IMR-90 (cell line): ENCODE results near the gene RANGRF. TPM values are rescaled to one million over a fixed set of nuclear protein-coding genes. Genes with fewer than 3 reads are reported as not detected.
A peak's percentile ranks its signal among the peaks of the same experiment; 100 is the strongest.

ENCODE experiments used
- ATAC-seq: fragments of 200-7000 bp; cut with Tn5 transposase; 2 replicates; pipeline ENCODE4 v1.9.1; 2020; ENCODE audit warnings: low read depth, mild to moderate bottlenecking, moderate library complexity
- BruUV-seq: library from RNA; stranded (reverse); fragments of 400-500 nt; replicated peaks from 2 replicates; lab custom pipeline; 2021; lab: Mats Ljungman, UMichigan
- CTCF ChIA-PET: fragments of 300-600 bp; formaldehyde crosslinking; extraction: SDS; loops from one replicate; lab custom pipeline; 2021; ENCODE audit warnings: antibody characterized with exemption; lab: Yijun Ruan, JAX
- POLR2A ChIA-PET: fragments of 300-600 bp; sonication (Branson Sonifier 250); formaldehyde crosslinking; loops from one replicate; lab custom pipeline; 2022; ENCODE audit warnings: antibody characterized with exemption; ENCODE audit not compliant: unreplicated experiment; lab: Charles Lee
- DNase-seq: peaks from one replicate; pipeline ENCODE4 v3.0.0; 2013
- H2AFZ ChIP-seq: replicated peaks from 2 replicates; pipeline ENCODE3; 2013; ENCODE audit warnings: low read length, mild to moderate bottlenecking; ENCODE audit not compliant: poor library complexity
- H2AK5ac ChIP-seq: 2 replicates; pipeline ENCODE4 v1.6.1; 2013; ENCODE audit warnings: low read depth, low read length, inconsistent platforms
- H2AK9ac ChIP-seq: replicated peaks from 2 replicates; pipeline ENCODE3; 2013; ENCODE audit warnings: mild to moderate bottlenecking, low read depth, low read length, moderate library complexity; ENCODE audit not compliant: poor library complexity
- H2BK120ac ChIP-seq: 2 replicates; pipeline ENCODE4 v1.6.1; 2013; ENCODE audit warnings: low read depth, low read length, inconsistent platforms
- H2BK15ac ChIP-seq: 3 replicates; pipeline ENCODE4 v1.6.1; 2013; ENCODE audit warnings: low read depth, low read length, inconsistent platforms
- H2BK20ac ChIP-seq: 2 replicates; pipeline ENCODE4 v1.6.1; 2013; ENCODE audit warnings: low read depth, mild to moderate bottlenecking, inconsistent platforms, low read length, moderate library complexity
- H2BK5ac ChIP-seq: 2 replicates; pipeline ENCODE4 v1.6.1; 2013; ENCODE audit warnings: mild to moderate bottlenecking, low read depth, low read length, inconsistent platforms; ENCODE audit not compliant: poor library complexity, severe bottlenecking
- H3K14ac ChIP-seq: replicated peaks from 2 replicates; pipeline ENCODE4 v1.6.1; 2013; ENCODE audit warnings: low read depth, low read length, inconsistent platforms
- H3K18ac ChIP-seq: 2 replicates; pipeline ENCODE4 v1.6.1; 2013; ENCODE audit warnings: low read depth, low read length, control low read depth
- H3K23ac ChIP-seq: 2 replicates; pipeline ENCODE4 v1.6.1; 2013; ENCODE audit warnings: low read depth, low read length, inconsistent platforms
- H3K27ac ChIP-seq: 2 replicates; pipeline ENCODE4 v1.5.1; 2013; ENCODE audit warnings: mild to moderate bottlenecking, control low read depth, low read length; ENCODE audit not compliant: insufficient read depth
- H3K27me3 ChIP-seq: 2 replicates; pipeline ENCODE4 v1.6.1; 2013; ENCODE audit warnings: low read length; ENCODE audit not compliant: control insufficient read depth, insufficient read depth
- H3K36me3 ChIP-seq: 2 replicates; pipeline ENCODE4 v1.6.1; 2013; ENCODE audit warnings: low read length, mixed read lengths; ENCODE audit not compliant: control insufficient read depth, insufficient read depth
- H3K4ac ChIP-seq: 2 replicates; pipeline ENCODE4 v1.6.1; 2013; ENCODE audit warnings: low read depth, low read length, inconsistent platforms
- H3K4me1 ChIP-seq: 2 replicates; pipeline ENCODE4 v1.6.1; 2013; ENCODE audit warnings: low read length, mixed read lengths; ENCODE audit not compliant: control insufficient read depth, insufficient read depth
- H3K4me2 ChIP-seq: 2 replicates; pipeline ENCODE4 v1.6.1; 2013; ENCODE audit warnings: low read depth, mild to moderate bottlenecking, control low read depth, low read length, moderate library complexity
- H3K4me3 ChIP-seq: 2 replicates; pipeline ENCODE4 v1.5.1; 2013; ENCODE audit warnings: low read depth, mild to moderate bottlenecking, control low read depth, low read length, moderate library complexity; ENCODE audit not compliant: insufficient read depth
- H3K56ac ChIP-seq: 2 replicates; pipeline ENCODE4 v1.6.1; 2013; ENCODE audit warnings: low read length, inconsistent platforms; ENCODE audit not compliant: insufficient read depth; ENCODE audit errors: extremely low read depth
- H3K79me1 ChIP-seq, 2 experiments: 2 replicates each; pipeline ENCODE4 v1.6.1; 2013; ENCODE audit warnings: low read length in 2 of 2, inconsistent platforms in 1 of 2, low read depth in 1 of 2
- H3K9ac ChIP-seq: 2 replicates; pipeline ENCODE4 v1.6.1; 2013; ENCODE audit warnings: low read depth, low read length, control low read depth
- H3K9me1 ChIP-seq: 2 replicates; pipeline ENCODE4 v1.6.1; 2013; ENCODE audit warnings: low read length, inconsistent platforms; ENCODE audit not compliant: insufficient read depth
- H3K9me3 ChIP-seq: 2 replicates; pipeline ENCODE4 v1.6.1; 2013; ENCODE audit warnings: low read length; ENCODE audit not compliant: control insufficient read depth, insufficient read depth
- H4K20me1 ChIP-seq: 2 replicates; pipeline ENCODE4 v1.6.1; 2013; ENCODE audit warnings: low read length, inconsistent platforms; ENCODE audit not compliant: insufficient read depth
- H4K5ac ChIP-seq: 2 replicates; pipeline ENCODE4 v1.6.1; 2013; ENCODE audit warnings: mild to moderate bottlenecking, low read depth, low read length, control low read depth
- H4K8ac ChIP-seq, 2 experiments: 2 replicates each; pipeline ENCODE4 v1.6.1; 2013; ENCODE audit warnings: low read depth in 2 of 2, low read length in 2 of 2, control low read depth in 1 of 2, inconsistent platforms in 1 of 2
- H4K91ac ChIP-seq: 2 replicates; pipeline ENCODE4 v1.6.1; 2013; ENCODE audit warnings: low read depth, low read length, inconsistent platforms; ENCODE audit not compliant: insufficient read depth
- BHLHE40 ChIP-seq: fragments of 150-350 bp; IDR thresholded peaks from 2 replicates; pipeline ENCODE4 v1.6.1; 2016; ENCODE audit warnings: mild to moderate bottlenecking, low read depth, low read length
- CEBPB ChIP-seq: IDR thresholded peaks from 2 replicates; pipeline ENCODE4 v1.6.1; 2012; ENCODE audit warnings: low read depth, low read length, improper control_type of control experiment
- CHD1 ChIP-seq: IDR thresholded peaks from 2 replicates; pipeline ENCODE4 v1.6.1; 2012; ENCODE audit warnings: low read depth, low read length, improper control_type of control experiment
- MAFK ChIP-seq: IDR thresholded peaks from 2 replicates; pipeline ENCODE4 v1.6.1; 2012; ENCODE audit warnings: low read depth, low read length, improper control_type of control experiment
- MAZ ChIP-seq: IDR thresholded peaks from 2 replicates; pipeline ENCODE4 v1.6.1; 2012; ENCODE audit warnings: low read depth, mild to moderate bottlenecking, low read length, improper control_type of control experiment, moderate library complexity, borderline replicate concordance
- MXI1 ChIP-seq: IDR thresholded peaks from 2 replicates; pipeline ENCODE4 v1.6.1; 2012; ENCODE audit warnings: low read depth, mild to moderate bottlenecking, low read length, moderate library complexity, borderline replicate concordance
- NFE2L2 ChIP-seq: fragments of 150-350 bp; IDR thresholded peaks from 2 replicates; pipeline ENCODE4 v1.6.1; 2016; ENCODE audit warnings: low read depth, mild to moderate bottlenecking, low read length
- POLR2A ChIP-seq: IDR thresholded peaks from 2 replicates; pipeline ENCODE4 v1.6.1; 2012; ENCODE audit warnings: mild to moderate bottlenecking, low read depth, low read length
- RCOR1 ChIP-seq: IDR thresholded peaks from 2 replicates; pipeline ENCODE4 v1.6.1; 2012; ENCODE audit warnings: mild to moderate bottlenecking, low read length, improper control_type of control experiment; ENCODE audit not compliant: insufficient replicate concordance
- RFX5 ChIP-seq: IDR thresholded peaks from 2 replicates; pipeline ENCODE4 v1.8.0; 2012; ENCODE audit warnings: low read depth, mild to moderate bottlenecking, low read length, moderate library complexity
- WGBS, 2 experiments: methylation state at CpG; one replicate each; pipeline versions ENCODE4 v1.1.5 to v1.1.7; 2013; ENCODE audit warnings: missing lambda C conversion rate in 2 of 2; ENCODE audit not compliant: insufficient read length in 1 of 2; ENCODE audit errors: extremely low coverage in 2 of 2; 5-methylcytosine and 5-hydroxymethylcytosine counted together
- dilution Hi-C: fragments of 300-500 bp; cut with HindIII; formaldehyde crosslinking; loops from one replicate; pipeline ENCODE4 v1.14.3; 2018; ENCODE audit warnings: low sequenced_read_pairs; ENCODE audit not compliant: unreplicated experiment
- in situ Hi-C: fragments of 300-500 bp; cut with MboI; formaldehyde crosslinking; loops from 3 replicates; pipeline ENCODE4 v1.14.3; 2019; ENCODE audit warnings: low sequenced_read_pairs, inconsistent platforms, mixed read lengths
- intact Hi-C: fragments of 100-400 bp; cut with micrococcal nuclease; formaldehyde crosslinking; loops from 2 replicates; pipeline ENCODE4 v1.10.0; 2022
- polyA plus RNA-seq, 3 experiments: library from polyadenylated mRNA; depleted of rRNA; stranded (reverse); fragments of >200 nt; gene quantifications; 2 replicates each; pipeline ENCODE4 v1.2.3, GENCODE V29; 2012; ENCODE audit warnings: low replicate concordance in 1 of 3
- total RNA-seq: library from RNA; depleted of rRNA; stranded (reverse); fragments of >200 nt; gene quantifications from 2 replicates; pipeline ENCODE4 v1.2.3, GENCODE V29; 2012
- TF ChIP-seq, protein P1 (sequence below): fragments of 150-350 bp; IDR thresholded peaks from 2 replicates; pipeline ENCODE4 v1.6.1; 2017; ENCODE audit warnings: mild to moderate bottlenecking, antibody characterized with exemption, low read length, low read depth
- TF ChIP-seq, protein P2 (sequence below): fragments of 150-350 bp; IDR thresholded peaks from 2 replicates; pipeline ENCODE4 v1.6.1; 2016; ENCODE audit warnings: low read depth, mild to moderate bottlenecking, low read length, moderate library complexity, borderline replicate concordance

The RANGRF gene
- total and polyA plus RNA-seq, 2 of the 4 experiments (the other 2 are of a cell fraction), result 19.5 to 36.6 TPM

- Histone ChIP-seq H3K36me3 (peaks cover 2% of the 10 kb centered on the region; the same call in 1 of the 2 replicates), H3K23ac (peak within 1 kb of the TSS; percentile 92), H4K8ac (peak within 1 kb of the TSS; percentile 89 to 99), H3K4me2 (peak within 1 kb of the TSS; percentile 92), H4K5ac (peak within 1 kb of the TSS; percentile 82), H4K91ac (peak within 1 kb of the TSS; percentile 86), H2BK120ac (peak within 1 kb of the TSS; percentile 46; the same call in 1 of the 2 replicates), H2BK5ac (peak within 1 kb of the TSS; percentile 64), H3K9me1 (peaks cover 13% of the 10 kb centered on the region; the same call in 1 of the 2 replicates), H3K4me1 (no peaks in the 10 kb centered on the region; the same call in 1 of the 2 replicates), H3K14ac (peak within 1 kb of the TSS; percentile 94), H2AK9ac (peak within 1 kb of the TSS; percentile 84), H3K9me3 (no peaks in the 10 kb centered on the region), H3K27me3 (no peaks in the 10 kb centered on the region), H3K56ac (peak within 1 kb of the TSS; percentile 82), H3K4ac (peak within 1 kb of the TSS; percentile 88), H2BK20ac (no peak within 1 kb of the TSS), H4K20me1 (no peaks in the 10 kb centered on the region), H2BK15ac (peak within 1 kb of the TSS; percentile 93; the same call in 2 of the 3 replicates), H3K79me1 (peaks cover 26 to 59% of the 10 kb centered on the region in 2 experiments), H3K18ac (peak within 1 kb of the TSS; percentile 13; the same call in 1 of the 2 replicates), H2AFZ (peak within 1 kb of the TSS; percentile 99), H3K4me3 (peak within 1 kb of the TSS; percentile 76), H3K27ac (peak within 1 kb of the TSS; percentile 80), H2AK5ac (peak within 1 kb of the TSS; percentile 56), H3K9ac (peak within 1 kb of the TSS; percentile 93)
- TF ChIP-seq MXI1, result peak; percentile 100
- TF ChIP-seq RCOR1, result no peak
- TF ChIP-seq BHLHE40, result peak; percentile 67
- peak; percentile 54 for TF ChIP-seq POLR2A
- 0 out of 2 replicates have a peak, but pooled peaks have one; percentile 50 for TF ChIP-seq CHD1
- TF ChIP-seq, protein P1, sequence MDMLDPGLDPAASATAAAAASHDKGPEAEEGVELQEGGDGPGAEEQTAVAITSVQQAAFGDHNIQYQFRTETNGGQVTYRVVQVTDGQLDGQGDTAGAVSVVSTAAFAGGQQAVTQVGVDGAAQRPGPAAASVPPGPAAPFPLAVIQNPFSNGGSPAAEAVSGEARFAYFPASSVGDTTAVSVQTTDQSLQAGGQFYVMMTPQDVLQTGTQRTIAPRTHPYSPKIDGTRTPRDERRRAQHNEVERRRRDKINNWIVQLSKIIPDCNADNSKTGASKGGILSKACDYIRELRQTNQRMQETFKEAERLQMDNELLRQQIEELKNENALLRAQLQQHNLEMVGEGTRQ, result 0 out of 2 replicates have a peak, but pooled peaks have one; percentile 24
- TF ChIP-seq CEBPB, result peak; percentile 76
- no peak for TF ChIP-seq MAFK
- TF ChIP-seq NFE2L2, result 0 out of 2 replicates have a peak, but pooled peaks have one; percentile 10
- TF ChIP-seq, protein P2, sequence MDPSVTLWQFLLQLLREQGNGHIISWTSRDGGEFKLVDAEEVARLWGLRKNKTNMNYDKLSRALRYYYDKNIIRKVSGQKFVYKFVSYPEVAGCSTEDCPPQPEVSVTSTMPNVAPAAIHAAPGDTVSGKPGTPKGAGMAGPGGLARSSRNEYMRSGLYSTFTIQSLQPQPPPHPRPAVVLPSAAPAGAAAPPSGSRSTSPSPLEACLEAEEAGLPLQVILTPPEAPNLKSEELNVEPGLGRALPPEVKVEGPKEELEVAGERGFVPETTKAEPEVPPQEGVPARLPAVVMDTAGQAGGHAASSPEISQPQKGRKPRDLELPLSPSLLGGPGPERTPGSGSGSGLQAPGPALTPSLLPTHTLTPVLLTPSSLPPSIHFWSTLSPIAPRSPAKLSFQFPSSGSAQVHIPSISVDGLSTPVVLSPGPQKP, result no peak
- TF ChIP-seq MAZ, result peak; percentile 35; the same call in 1 of the 2 replicates
- no peak for TF ChIP-seq RFX5
- intact Hi-C loops, result loop anchor here (1.0 to 5.0 kb wide), 4 partner anchors 23 to 128 kb away; partner anchors contain the start of genes KRABD2 and RANGRF
- no TSS peak for BruUV-seq
- CTCF ChIA-PET, result interaction anchor here (0.8 kb wide), 1 partner anchor 1582 kb away, joined by 3 read pairs; no protein-coding TSS in a partner anchor
- in situ Hi-C loops, result no loop called here
- DNase-seq, result peak; percentile 89
- ATAC-seq, result peak; percentile 74
- dilution Hi-C loops, result loop anchor here (25.0 kb wide), 1 partner anchor 137 kb away; the partner anchor contains the start of genes ALOXE3 and HES7
- POLR2A ChIA-PET, result no interaction called here
- 1% methylated on average over 35 of the region's 58 CpGs; no CpG with 5 or more reads in 1 of the 2 experiments for WGBS, 2 experiments
These were observed 39.5 kb upstream of the RANGRF start, which contains the start of gene PFAS for GRCh38 chr17:8248751-8249607. TSS of gene PFAS (plus strand) at chr17:8249289. CDS start at chr17:8253938, 4,649 bp downstream.
